WTC11 (cell line): Measurements from ENCODE around the gene PRKAR1B.

Source experiments
- ATF1 ChIP-seq: sonication (generic); formaldehyde crosslinking; IDR thresholded peaks from 2 replicates; pipeline ENCODE4 v1.8.1; 2023; ENCODE audit warnings: mild to moderate bottlenecking, moderate library complexity, missing genetic modification reagents
- CBFB ChIP-seq: sonication (generic); formaldehyde crosslinking; IDR thresholded peaks from 2 replicates; pipeline ENCODE4 v1.8.1; 2022; ENCODE audit warnings: mild to moderate bottlenecking, low read depth, missing genetic modification reagents
- IRF2 ChIP-seq: sonication (generic); formaldehyde crosslinking; IDR thresholded peaks from 2 replicates; pipeline ENCODE4 v1.8.0; 2022; ENCODE audit warnings: low read depth, missing genetic modification reagents, borderline replicate concordance
- ZNF396 ChIP-seq: fragments of 250-450 bp; sonication (Bioruptor Pico); IDR thresholded peaks from 2 replicates; pipeline ENCODE4 v1.8.0; 2021; ENCODE audit warnings: mild to moderate bottlenecking, moderate library complexity, borderline replicate concordance
- TF ChIP-seq, protein P1 (sequence below): fragments of 200-600 bp; IDR thresholded peaks from 2 replicates; pipeline ENCODE4 v1.8.0; 2022; ENCODE audit warnings: antibody characterized with exemption
- TF ChIP-seq, protein P2 (sequence below): sonication (generic); formaldehyde crosslinking; IDR thresholded peaks from 2 replicates; pipeline ENCODE4 v1.8.1; 2022; ENCODE audit warnings: missing genetic modification reagents, borderline replicate concordance
- TF ChIP-seq, protein P3 (sequence below): sonication (generic); formaldehyde crosslinking; IDR thresholded peaks from 2 replicates; pipeline ENCODE4 v1.8.1; 2022; ENCODE audit warnings: low read depth, missing genetic modification reagents, borderline replicate concordance
- TF ChIP-seq, protein P4 (sequence below): sonication (generic); formaldehyde crosslinking; IDR thresholded peaks from 2 replicates; pipeline ENCODE4 v1.8.1; 2023; ENCODE audit warnings: mild to moderate bottlenecking, missing genetic modification reagents
- TF ChIP-seq, protein P5 (sequence below): sonication (generic); formaldehyde crosslinking; IDR thresholded peaks from 2 replicates; pipeline ENCODE4 v1.8.1; 2023; ENCODE audit warnings: mild to moderate bottlenecking, missing genetic modification reagents, moderate library complexity

DNA sequence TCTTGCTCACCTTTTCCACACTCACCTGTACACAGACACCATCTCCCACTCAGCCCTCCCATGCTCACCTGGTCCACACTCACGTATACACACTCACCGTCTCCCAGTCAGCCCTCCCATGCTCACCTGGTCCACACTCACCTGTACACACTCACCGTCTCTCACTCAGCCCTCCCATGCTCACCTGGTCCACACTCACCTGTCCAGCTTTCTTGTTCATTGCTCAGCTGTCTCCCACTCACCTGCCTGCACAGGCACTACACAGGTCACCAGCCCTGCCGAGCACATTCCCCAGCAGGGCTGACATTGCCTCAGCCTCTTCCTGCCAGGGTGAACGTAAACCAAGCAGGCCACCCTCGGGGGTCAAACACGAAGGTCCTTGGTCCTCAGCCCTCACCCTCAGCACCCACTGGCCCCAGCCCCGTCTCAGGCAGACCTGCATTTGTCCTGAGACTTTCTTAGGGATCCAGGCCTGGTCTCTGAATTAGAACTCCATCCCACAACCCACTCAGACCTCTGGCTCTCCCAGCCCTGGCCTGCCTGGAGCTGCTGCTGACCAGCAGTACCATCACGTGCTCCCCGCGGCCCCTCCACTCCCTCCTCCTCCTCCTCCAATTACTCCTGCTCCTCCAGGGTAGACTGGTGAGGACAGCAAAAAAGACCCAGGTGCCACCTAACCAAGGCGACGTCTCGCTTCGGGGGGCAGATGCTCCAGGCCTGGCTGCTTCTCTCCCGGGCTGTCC lies 13.4 kb downstream of the PRKAR1B start:
- TF ChIP-seq, protein P1, sequence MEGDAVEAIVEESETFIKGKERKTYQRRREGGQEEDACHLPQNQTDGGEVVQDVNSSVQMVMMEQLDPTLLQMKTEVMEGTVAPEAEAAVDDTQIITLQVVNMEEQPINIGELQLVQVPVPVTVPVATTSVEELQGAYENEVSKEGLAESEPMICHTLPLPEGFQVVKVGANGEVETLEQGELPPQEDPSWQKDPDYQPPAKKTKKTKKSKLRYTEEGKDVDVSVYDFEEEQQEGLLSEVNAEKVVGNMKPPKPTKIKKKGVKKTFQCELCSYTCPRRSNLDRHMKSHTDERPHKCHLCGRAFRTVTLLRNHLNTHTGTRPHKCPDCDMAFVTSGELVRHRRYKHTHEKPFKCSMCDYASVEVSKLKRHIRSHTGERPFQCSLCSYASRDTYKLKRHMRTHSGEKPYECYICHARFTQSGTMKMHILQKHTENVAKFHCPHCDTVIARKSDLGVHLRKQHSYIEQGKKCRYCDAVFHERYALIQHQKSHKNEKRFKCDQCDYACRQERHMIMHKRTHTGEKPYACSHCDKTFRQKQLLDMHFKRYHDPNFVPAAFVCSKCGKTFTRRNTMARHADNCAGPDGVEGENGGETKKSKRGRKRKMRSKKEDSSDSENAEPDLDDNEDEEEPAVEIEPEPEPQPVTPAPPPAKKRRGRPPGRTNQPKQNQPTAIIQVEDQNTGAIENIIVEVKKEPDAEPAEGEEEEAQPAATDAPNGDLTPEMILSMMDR: no peak
- TF ChIP-seq ZNF396 (CRISPR knock-in tag) (no peak), ATF1 (CRISPR knock-in tag) (no peak), IRF2 (CRISPR knock-in tag) (no peak), CBFB (no peak)
- TF ChIP-seq, protein P2, sequence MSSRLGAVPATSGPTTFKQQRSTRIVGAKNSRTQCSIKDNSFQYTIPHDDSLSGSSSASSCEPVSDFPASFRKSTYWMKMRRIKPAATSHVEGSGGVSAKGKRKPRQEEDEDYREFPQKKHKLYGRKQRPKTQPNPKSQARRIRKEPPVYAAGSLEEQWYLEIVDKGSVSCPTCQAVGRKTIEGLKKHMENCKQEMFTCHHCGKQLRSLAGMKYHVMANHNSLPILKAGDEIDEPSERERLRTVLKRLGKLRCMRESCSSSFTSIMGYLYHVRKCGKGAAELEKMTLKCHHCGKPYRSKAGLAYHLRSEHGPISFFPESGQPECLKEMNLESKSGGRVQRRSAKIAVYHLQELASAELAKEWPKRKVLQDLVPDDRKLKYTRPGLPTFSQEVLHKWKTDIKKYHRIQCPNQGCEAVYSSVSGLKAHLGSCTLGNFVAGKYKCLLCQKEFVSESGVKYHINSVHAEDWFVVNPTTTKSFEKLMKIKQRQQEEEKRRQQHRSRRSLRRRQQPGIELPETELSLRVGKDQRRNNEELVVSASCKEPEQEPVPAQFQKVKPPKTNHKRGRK (CRISPR knock-in tag): no peak
- TF ChIP-seq, protein P3, sequence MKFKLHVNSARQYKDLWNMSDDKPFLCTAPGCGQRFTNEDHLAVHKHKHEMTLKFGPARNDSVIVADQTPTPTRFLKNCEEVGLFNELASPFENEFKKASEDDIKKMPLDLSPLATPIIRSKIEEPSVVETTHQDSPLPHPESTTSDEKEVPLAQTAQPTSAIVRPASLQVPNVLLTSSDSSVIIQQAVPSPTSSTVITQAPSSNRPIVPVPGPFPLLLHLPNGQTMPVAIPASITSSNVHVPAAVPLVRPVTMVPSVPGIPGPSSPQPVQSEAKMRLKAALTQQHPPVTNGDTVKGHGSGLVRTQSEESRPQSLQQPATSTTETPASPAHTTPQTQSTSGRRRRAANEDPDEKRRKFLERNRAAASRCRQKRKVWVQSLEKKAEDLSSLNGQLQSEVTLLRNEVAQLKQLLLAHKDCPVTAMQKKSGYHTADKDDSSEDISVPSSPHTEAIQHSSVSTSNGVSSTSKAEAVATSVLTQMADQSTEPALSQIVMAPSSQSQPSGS (CRISPR knock-in tag): no peak
- TF ChIP-seq, protein P4, sequence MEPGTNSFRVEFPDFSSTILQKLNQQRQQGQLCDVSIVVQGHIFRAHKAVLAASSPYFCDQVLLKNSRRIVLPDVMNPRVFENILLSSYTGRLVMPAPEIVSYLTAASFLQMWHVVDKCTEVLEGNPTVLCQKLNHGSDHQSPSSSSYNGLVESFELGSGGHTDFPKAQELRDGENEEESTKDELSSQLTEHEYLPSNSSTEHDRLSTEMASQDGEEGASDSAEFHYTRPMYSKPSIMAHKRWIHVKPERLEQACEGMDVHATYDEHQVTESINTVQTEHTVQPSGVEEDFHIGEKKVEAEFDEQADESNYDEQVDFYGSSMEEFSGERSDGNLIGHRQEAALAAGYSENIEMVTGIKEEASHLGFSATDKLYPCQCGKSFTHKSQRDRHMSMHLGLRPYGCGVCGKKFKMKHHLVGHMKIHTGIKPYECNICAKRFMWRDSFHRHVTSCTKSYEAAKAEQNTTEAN: no peak
- TF ChIP-seq, protein P5, sequence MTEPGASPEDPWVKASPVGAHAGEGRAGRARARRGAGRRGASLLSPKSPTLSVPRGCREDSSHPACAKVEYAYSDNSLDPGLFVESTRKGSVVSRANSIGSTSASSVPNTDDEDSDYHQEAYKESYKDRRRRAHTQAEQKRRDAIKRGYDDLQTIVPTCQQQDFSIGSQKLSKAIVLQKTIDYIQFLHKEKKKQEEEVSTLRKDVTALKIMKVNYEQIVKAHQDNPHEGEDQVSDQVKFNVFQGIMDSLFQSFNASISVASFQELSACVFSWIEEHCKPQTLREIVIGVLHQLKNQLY: no peak
